Astrocyte of the hippocampus (primary cell): Measurements from ENCODE around the gene RNU1-3.
"Not testable (repeated sequence)": the region's sequence is repeated elsewhere in the genome, so short reads cannot be mapped to it uniquely, and the experiment has no call there.

ENCODE experiments used
- DNase-seq: peaks from one replicate; pipeline ENCODE4 v3.0.0; 2011; ENCODE audit warnings: low read depth, low spot score

The RNU1-3 gene

DNA sequence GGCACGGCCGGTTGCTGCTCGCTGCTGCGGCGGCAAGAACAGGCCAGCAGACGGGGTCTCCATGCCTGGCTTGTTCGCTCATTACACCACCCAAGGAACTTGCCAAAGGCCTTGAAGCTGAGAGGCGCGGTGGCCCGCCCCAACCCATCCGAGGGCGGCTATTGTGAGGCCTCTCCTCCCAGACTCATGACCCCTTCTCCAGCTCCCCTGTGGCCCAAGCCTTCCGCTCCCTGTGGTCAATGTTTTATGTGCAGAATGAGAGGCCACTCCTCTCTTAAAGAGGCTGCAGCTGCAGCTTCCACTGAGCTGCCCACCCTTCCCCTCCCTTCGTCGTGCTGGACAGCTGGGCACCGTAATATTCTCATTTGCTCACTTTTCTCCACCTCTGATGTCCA, 27.6 kb upstream of the RNU1-3 start:
- DNase-seq = not testable (repeated sequence)

DNA sequence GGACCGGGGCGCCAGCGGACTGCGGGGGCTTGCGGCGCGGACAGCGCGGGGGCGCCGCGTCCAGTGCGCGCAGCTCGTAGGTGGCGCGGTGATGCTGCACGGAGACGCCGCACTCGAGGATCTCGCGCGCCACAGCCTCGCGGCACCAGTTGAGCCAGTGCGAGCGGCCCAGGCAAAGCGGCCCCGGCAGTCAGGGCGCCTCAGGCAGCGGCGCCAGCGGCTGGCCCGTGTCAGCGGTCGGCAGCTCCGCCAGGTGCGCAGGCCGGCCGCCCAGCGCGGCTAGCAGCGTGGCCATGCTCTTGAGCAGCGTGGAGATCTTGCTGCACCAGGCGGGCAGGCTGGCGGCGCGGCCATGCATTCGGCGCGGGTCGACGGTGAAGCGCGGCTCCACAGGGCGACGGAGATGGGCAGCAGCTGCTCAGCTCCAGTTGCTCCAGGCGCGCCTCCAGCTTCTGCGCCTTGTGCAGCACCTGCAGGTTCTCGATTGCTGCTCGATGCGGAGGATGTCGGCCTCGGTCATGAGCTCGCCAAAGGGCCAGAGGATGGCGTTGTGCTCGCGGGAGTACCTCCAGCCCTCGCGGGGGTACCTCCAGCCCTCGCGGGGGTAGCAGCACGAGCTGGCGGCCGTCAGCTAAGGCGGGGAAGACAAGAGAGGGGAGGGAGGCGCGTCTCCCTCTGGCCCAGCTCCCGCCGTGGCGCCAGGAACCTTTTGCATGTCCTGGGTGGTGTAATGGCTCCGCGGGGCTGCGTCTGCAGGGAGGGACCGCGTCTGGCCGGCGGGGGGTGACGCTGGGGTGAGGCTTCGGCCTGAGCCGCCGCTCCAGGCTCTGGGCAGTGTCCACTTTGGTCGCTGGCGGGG, 26.9 kb upstream of the RNU1-3 start:
- not testable (repeated sequence) for DNase-seq

DNA sequence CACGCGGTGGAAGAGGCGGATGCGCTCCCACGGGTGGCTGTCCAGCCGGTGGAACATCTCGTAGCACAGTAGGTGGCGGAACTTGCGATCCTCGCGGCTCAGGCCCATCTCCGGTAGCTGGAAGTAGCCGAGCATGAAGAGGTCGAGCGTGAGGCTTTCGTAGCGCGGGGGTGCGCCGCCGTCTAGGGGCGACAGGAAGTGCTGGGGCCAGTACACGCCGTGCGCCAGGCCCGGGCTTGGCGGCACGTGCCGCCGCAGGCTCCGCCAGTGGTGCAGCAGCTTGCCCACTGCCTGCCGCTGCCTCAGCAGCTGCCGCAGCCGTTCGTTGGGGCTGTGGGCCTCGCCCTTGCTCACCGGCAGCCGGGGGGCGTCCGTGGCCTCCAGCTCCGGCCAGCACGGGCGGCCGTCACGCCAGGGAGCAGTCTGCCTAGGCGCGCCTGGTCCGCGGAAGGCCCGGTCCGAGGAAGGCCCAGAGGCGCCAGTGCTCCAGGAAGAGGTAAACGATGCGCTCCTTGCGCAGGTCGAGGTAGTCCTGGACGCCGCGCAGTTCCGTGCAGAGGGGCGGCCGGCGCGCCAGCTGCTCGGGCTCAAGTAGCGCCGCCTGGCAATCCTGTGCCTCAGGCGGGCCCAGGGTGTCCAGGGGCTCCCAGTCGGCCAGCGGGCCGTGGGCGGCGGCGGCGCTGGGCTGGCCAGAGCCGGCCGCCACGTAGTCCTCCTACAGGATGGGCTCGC, 26.1 kb upstream of the RNU1-3 start:
- not testable (repeated sequence) for DNase-seq

DNA sequence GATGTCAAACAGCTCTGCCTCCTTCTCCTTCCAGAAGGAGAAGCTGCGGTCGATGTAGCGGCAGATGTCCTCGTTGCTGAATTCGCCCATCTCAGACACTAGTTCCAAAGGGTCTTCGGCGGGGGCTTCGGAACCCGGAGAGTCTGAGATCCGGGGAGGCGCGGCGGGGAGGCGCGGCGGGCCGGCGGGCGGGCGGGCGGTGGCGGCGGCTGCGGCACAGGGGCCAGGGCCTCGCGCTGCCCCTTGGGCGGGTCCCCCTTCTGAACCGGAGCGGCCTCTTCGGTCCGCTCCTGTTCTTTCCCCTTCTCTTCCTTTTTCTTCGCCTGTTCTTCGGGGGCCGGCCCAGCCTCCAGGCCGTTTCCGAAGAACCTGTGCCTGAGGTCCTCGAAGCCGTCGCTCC, 25.5 kb upstream of the RNU1-3 start:
- DNase-seq = not testable (repeated sequence)

DNA sequence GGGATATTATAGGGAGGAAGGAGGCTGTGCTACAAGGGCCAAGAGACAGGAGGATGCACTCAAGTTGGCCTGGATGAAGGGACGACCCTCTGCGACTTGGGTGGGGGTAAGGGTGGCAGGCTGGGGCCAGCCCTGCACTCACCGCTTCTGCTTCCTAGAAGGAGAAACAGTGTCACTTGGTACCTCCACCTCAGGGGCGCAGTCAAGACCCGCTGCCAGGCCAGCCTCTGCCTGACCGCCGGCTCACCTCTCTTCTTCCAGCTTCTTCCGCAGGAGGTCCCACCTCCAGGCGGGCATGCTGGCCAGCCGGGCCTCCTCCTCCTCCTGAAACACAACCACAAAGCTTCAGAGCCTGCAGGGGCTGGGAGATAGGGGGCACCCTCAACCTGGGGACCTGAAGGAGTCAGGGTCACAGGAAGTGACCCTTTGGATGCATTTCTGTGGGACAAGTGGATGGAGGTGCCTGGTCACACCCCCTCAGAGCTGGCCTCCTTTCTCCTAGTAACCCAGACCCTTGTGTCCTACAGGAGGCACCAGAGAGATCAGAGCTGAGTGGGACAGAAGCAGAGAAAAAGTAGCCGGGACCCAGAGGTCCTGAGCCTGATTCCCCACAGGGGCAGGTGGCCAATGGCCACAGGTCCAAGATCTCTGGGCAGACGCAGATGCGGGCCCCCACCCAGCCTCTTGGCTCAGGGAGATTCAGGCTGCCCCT, 24.4 kb upstream of the RNU1-3 start:
- not testable (repeated sequence) for DNase-seq

DNA sequence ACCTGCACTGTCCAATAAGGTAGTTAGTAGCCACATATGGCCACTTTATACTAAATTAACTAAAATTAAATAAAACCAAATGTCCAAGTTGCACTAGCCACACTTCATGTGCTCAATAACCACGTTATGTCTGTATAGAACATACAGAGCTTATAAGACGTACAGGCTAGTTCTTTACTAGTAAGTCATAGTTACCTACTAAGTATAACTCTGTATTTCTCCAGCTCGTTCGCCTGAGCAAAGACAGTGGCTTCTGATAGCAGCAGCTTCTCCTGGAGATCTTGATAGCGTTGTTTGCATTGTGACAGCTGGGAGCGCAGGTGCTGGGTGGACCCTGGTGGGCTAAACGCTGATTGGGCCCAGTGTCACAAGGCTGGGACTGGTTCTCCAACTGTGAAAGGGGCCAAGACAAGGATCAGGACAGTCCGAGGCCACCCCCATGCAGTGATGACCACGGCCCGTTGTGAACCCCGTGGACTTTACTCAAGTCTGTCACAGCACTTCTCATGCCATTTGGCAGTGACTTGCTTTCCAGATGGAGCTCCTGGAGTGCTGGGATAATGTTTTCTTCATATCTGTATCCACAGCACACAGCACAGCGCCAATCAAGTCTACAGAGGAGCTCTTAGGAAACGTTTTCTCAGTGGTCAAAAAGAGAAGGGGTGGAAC, 20.5 kb upstream of the RNU1-3 start:
- DNase-seq = not testable (repeated sequence)

DNA sequence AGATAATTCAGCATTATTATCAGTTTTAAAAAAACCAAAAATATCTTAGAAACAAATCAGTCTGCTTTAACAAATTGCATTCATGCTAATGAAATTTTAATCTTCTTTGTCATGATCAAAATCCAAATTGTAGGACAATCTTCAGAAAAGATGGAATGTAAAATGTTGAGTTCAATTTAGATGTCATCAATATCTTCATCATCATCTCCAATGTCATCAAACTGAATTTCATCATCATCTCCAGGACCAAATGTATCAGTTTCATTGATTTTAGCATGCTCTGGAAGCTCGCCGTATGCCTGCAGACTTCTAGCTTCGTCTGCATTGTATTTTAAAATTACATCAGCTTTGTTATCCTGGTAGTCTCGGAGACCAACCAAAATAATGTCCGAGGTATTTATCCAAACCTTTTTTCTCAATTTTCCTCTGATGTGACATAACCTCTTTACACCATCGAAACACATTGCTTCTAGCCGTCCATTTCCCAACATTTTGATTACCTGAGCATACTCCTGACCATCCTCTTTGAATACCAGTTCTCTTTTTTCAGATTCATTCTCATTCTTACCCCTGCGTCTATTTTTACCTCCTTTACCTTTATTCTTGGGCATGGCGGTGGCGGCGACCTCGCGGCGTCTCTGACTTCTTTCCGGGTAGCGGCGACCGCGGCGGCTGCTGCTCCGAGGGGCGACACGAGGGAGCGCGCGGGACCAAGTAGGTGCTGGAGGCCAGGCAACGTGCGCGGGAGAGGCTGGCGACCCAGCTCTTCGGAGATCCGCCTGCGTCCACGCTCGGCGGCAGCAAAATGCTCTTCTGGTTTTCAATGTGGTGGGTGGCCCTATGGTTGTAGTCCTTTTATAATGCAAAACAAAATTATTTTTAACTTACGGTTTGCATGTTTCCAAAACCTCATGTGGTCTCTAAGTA, 19.0 kb upstream of the RNU1-3 start:
- DNase-seq = peak; percentile 2

DNA sequence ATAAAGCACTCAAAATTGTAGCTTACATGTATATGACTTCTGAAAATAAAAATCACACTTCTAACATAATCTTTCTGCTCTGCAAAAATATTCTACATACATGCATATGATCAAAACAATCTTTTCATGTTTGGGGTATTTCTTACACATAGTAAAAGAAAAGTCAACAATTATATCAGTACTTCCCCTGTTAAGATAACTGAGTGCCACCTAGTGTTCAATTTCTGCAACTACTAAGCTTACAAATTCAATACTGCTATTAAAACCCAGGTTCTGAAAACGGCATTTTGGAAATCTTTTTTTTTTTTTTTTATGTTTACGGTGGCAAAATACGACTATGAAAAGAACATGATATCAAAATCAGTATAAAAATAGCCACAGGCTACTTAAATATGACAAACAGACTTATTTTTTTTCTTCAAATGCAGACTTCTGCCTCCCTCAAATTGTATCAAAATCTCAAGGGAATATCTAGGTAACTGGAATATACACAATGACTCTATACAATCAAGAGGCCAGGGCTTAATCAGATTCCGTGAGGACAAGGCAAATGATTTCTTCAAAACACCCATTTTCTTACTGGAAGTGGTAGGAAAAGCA, 18.1 kb upstream of the RNU1-3 start:
- DNase-seq = not testable (repeated sequence)

DNA sequence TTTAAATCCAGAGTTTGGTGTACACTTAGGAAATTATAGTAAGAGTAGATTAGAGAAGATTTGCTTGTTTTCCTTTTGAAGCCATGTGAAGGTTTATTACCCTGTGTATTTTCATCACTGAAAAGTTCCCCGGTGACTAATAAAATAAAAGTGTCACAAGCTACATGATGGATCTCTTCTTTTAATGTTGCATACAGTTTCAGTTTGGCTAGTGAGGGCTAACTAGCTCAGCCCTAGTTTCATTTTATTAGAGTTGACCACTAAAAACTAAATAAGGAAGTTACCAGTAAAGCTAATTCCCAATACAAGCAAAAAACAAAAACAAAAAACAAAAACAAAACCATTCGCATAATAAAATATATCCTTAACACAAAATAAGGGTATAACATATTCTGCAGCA, 17.4 kb upstream of the RNU1-3 start:
- not testable (repeated sequence) for DNase-seq

DNA sequence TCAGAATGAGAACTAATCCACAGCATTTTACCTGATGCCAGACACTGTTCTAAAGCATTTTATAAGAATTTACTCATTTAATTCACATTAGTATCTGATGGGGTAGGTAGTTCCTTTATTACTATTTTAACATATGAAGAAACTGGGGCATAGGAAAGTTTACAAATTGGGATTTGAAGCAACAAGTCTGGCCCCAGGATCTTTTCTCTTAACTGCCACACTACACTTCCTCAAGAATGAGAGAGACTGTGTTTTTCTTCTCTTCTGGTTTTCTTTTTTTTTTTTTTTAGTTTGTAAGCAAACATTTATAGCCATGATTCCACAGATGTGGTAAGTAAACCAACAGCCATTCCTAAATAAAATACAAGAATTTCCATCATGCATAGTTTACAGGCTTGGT, 16.1 kb upstream of the RNU1-3 start:
- DNase-seq = not testable (repeated sequence)

DNA sequence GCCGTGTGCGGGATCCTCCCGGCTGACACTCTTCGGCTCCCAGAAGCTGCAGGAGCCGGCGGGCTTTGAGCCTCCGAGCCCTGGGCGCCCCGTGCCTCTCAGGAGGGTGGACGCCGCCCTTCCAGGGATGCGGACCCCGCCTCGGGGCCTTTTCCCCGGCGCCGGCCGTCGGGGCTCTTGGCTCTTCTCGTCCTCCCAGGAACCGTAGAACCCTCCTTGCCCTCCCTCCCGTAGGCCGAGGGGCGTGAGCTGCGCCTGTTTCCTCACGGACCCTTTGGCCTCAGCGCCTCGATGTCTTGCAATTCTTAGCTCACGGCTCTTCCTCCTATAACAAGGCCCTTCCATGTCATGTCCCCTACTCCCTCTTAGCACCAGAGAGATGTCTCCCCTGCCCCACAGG, 13.6 kb upstream of the RNU1-3 start:
- not testable (repeated sequence) for DNase-seq

DNA sequence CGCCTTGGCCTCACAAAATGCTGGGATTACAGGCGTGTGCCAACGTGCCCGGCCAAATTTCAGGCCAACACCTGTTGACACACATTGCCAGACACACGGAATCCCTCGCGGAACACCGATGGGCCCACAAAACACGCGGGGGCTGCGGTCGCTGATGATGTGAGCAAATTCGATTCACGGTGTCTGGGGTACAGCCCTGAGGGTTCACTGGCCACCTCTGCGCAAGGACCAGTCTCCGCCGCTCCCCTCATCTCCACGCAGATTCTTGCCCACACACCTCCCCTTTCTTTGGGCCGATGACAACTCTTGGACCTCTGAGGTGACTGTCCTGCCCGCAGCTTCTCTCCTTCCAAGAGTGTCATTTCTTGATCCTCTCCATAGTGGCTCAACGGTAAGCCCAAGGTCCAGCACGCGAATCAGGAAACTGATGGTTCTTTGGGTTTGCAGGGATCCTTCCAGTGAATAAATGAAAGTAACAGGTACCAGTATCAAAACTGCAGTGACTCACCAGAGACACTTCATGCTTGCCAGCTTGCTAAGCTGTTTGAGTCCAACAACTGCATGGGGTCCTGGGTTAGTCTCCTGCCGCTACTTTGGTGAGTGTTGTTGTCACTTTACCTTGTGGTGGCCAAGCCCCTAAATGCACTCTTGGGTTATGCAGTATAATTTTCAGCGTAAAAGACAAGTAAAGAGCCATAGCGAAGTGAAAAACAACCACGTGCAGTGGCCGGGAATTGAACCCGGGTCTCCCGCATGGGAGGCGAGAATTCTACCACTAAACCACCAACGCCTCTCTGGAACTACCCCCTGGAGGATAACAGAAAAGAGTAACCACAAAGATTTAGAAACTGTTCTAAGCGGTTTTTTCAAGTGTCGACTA, 11.0 kb upstream of the RNU1-3 start:
- peak; percentile 60 for DNase-seq

DNA sequence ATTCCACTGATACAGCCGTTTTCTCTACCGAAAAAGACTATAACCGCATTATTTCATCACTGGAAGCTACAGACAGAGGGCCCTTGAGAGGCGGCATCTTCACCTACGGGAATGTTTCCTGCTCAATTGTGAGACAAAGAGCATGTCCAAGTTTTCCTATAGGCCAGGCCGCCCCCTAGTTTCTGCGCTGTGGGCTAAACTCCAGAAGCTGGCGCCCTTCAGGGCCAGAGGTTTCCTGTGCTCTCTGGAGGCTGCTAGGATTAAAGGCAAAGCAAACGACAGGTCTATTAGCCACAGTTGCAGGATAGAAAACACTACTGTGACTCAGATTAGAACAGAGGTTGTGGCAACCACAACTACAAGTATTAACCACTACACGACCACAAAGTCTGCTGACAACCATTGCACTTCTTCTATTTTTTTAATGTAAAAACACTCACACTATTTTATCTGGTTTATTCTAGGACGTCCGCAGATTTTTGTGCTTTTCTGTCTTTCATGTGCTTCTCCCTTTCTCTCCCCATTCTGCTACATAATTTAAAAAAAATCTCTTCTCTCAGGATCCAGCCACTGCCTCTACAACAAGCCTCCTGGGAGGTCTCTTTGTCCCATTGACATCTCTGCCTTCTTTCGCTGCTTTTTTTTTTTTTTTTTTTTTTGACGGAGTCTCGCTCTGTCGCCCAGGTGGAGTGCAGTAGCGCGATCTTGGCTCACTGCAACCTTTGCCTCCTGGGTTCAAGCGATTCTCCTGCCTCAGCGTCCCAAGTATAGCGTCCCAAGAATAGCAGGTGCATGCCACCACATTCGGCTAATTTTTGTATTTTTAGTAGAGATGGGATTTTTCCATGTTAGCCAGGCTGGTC, 10.1 kb upstream of the RNU1-3 start:
- peak; percentile 26 for DNase-seq

DNA sequence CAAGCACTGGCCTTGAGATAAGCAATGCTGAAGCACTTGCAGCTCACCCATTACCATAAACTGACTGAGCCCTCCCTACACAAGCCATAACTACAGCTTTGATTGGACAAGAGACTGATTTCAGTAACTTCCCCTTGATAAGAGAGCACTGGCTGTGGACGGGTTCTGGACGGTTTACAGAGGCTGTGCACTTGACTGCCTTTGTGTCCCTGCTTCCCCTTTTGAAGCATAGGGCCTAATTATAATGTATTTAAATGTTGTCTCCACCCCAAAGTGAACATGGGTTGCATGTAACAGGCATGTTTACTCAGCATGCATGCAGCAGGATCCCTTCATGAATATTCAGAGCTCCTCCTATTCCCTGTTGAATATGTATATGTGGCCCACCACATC, 8.4 kb upstream of the RNU1-3 start:
- not testable (repeated sequence) for DNase-seq

DNA sequence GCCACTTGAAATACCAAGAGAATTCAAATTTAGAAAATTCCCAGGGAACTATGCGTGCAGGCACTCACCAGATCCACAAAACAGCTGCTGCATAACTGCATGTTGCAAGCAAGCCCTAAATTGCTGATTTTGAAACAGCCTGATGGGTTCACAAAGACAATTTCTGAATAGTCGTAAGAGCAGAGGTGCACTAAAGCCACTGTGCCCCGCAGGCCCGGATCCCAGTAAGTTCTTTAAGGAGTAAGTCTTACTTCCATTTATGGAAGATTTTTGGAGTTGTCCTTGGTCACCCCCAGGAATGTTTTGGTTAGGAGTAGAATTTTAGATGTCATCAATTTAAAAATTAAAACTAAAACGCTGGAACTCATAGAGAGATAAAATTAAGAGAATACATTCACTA, 7.2 kb upstream of the RNU1-3 start:
- not testable (repeated sequence) for DNase-seq

DNA sequence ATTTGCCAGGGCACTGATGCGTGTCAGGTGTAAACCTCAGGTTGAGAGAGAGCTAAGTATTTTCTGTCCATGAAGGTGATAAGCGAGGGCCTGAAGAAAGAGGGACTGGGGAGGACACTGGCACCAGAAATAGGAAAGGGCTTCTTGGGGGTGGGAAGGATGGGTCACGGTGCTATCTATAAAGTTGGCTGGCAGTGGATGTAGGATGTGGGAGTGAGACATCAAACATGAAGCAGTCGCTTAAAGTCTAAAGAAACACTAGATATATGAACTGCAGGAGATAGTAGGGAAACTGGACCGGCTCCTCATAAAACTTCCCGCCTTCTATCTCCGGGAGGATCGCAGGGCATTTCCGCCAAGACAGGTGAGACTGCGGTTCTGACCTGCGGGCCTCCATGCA, 912 bp downstream of the RNU1-3 start:
- DNase-seq = not testable (repeated sequence)

DNA sequence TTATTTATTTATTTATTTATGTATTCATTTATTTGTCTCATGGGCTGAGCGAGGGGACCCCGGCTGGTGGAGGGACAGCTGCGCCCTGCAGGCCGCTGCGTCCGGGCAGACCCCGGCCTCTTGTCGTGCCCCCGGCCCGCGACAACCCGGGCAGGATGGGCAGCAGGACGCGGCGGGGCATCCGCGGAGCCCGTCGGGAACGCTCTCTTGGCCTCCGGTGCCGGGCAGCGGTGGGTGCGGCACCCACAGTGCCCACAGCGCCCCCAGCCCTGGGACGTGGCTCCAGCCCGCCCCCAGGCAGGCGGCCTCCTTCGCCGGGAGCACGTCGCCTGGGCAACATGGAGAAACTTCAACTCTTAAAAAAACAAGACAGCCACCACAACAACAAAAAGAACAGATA, 8.5 kb downstream of the RNU1-3 start:
- not testable (repeated sequence) for DNase-seq
